H1 (cell line): ENCODE measurements around the gene TMIGD2. TPM values are rescaled to one million over a fixed set of nuclear protein-coding genes. Genes with fewer than 3 reads are reported as not detected.

Experiments used
- CTCF ChIA-PET: fragments of 300-600 bp; sonication (Branson Sonifier 250); formaldehyde crosslinking; loops from one replicate; lab custom pipeline; 2021; ENCODE audit not compliant: partially characterized antibody; lab: Charles Lee
- POLR2A ChIA-PET: fragments of 300-600 bp; sonication (Branson Sonifier 250); formaldehyde crosslinking; loops from one replicate; lab custom pipeline; 2021; ENCODE audit warnings: inconsistent platforms; ENCODE audit not compliant: partially characterized antibody; lab: Charles Lee
- DNase-seq, 2 experiments: peaks; one replicate each; pipeline versions ENCODE4 v3.0.0 to v3.0.0-alpha.2; 2010 to 2022; ENCODE audit warnings: low spot score in 2 of 2, low read depth in 1 of 2, mixed read lengths in 1 of 2
- FAIRE-seq: peaks from 2 replicates; lab custom pipeline; 2011; peaks lifted over from hg19 to GRCh38; lab: Jason Lieb, UNC
- H2AFZ ChIP-seq: 2 replicates; pipeline ENCODE4 v1.8.1; 2012; ENCODE audit warnings: low read length, inconsistent platforms
- H2AK5ac ChIP-seq: 2 replicates; pipeline ENCODE4 v1.6.1; 2013; ENCODE audit warnings: low read depth, low read length
- H2BK120ac ChIP-seq: replicated peaks from 2 replicates; pipeline ENCODE3; 2013; ENCODE audit warnings: low read depth, low read length, inconsistent platforms
- H2BK12ac ChIP-seq: 2 replicates; pipeline ENCODE4 v1.6.1; 2013; ENCODE audit warnings: low read depth, low read length
- H2BK15ac ChIP-seq: 2 replicates; pipeline ENCODE4 v1.6.1; 2013; ENCODE audit warnings: low read length
- H2BK20ac ChIP-seq: 2 replicates; pipeline ENCODE4 v1.6.1; 2013; ENCODE audit warnings: low read length
- H2BK5ac ChIP-seq: 2 replicates; pipeline ENCODE4 v1.6.1; 2013; ENCODE audit warnings: low read depth, low read length
- H3K14ac ChIP-seq: 2 replicates; pipeline ENCODE4 v1.6.1; 2013; ENCODE audit warnings: inconsistent platforms; ENCODE audit not compliant: insufficient read length
- H3K18ac ChIP-seq: 2 replicates; pipeline ENCODE4 v1.6.1; 2013; ENCODE audit warnings: low read length; ENCODE audit errors: extremely low read depth
- H3K23ac ChIP-seq: 2 replicates; pipeline ENCODE4 v1.6.1; 2013; ENCODE audit warnings: inconsistent platforms; ENCODE audit not compliant: insufficient read length
- H3K23me2 ChIP-seq: 2 replicates; pipeline ENCODE4 v1.6.1; 2013; ENCODE audit warnings: low read depth, low read length
- H3K27ac ChIP-seq: 2 replicates; pipeline ENCODE4 v1.6.1; 2011; ENCODE audit warnings: low read depth, low read length, inconsistent platforms
- H3K27me3 ChIP-seq, 4 experiments: replicated peaks in 1 of 4; 1 replicate in 1 of 4; 2 replicates in 3 of 4; pipeline versions ENCODE4 v1.6.1 to v1.8.1; 2011 to 2013; ENCODE audit warnings: low read length in 3 of 4, mild to moderate bottlenecking in 3 of 4, inconsistent platforms in 2 of 4, mixed read lengths in 2 of 4, moderate library complexity in 1 of 4; ENCODE audit not compliant: control insufficient read depth in 3 of 4, insufficient read depth in 3 of 4; ENCODE audit errors: extremely low read depth in 1 of 4
- H3K36me3 ChIP-seq, 4 experiments: 2 replicates each; pipeline versions ENCODE4 v1.6.1 to v1.8.1; 2011 to 2013; ENCODE audit warnings: mild to moderate bottlenecking in 4 of 4, low read length in 3 of 4, moderate library complexity in 2 of 4, control low read depth in 1 of 4, inconsistent platforms in 1 of 4; ENCODE audit not compliant: insufficient read depth in 4 of 4, control insufficient read depth in 2 of 4
- H3K4ac ChIP-seq: replicated peaks from 2 replicates; pipeline ENCODE3; 2013; ENCODE audit warnings: low read length, low read depth, mixed read lengths, inconsistent platforms; ENCODE audit not compliant: insufficient read length
- H3K4me1 ChIP-seq, 4 experiments: replicated peaks in 1 of 4; 1 replicate in 1 of 4; 2 replicates in 3 of 4; pipeline versions ENCODE4 v1.6.1 to v1.8.1; 2011 to 2013; ENCODE audit warnings: low read length in 3 of 4, inconsistent platforms in 2 of 4, mixed read lengths in 1 of 4; ENCODE audit not compliant: insufficient read depth in 4 of 4, control insufficient read depth in 3 of 4
- H3K4me2 ChIP-seq, 2 experiments: 2 replicates each; pipeline versions ENCODE4 v1.6.1 to v1.8.1; 2011 to 2013; ENCODE audit warnings: low read depth in 2 of 2, low read length in 2 of 2, control low read depth in 1 of 2, inconsistent platforms in 1 of 2, mild to moderate bottlenecking in 1 of 2; ENCODE audit not compliant: insufficient read depth in 1 of 2
- H3K4me3 ChIP-seq, 4 experiments: fragments of 200-600, 300-600 bp in 1 of 4; sonication (generic), shearing (Covaris generic), sonication (Bioruptor Twin) in 1 of 4; 2 replicates each; pipeline versions ENCODE4 v1.5.1 to v1.8.1; 2011 to 2016; ENCODE audit warnings: low read length in 4 of 4, low read depth in 3 of 4, control low read depth in 2 of 4, inconsistent platforms in 2 of 4, mild to moderate bottlenecking in 2 of 4, mixed read lengths in 1 of 4, moderate library complexity in 1 of 4; ENCODE audit not compliant: insufficient read depth in 2 of 4; ENCODE audit errors: extremely low read depth in 1 of 4
- H3K56ac ChIP-seq: replicated peaks from 2 replicates; pipeline ENCODE3; 2013; ENCODE audit warnings: low read depth, mild to moderate bottlenecking, mixed read lengths, low read length, inconsistent platforms; ENCODE audit not compliant: insufficient read length
- H3K79me1 ChIP-seq: 2 replicates; pipeline ENCODE4 v1.6.1; 2013; ENCODE audit warnings: low read depth, low read length, control low read depth
- H3K79me2 ChIP-seq, 2 experiments: 2 replicates each; pipeline versions ENCODE4 v1.6.1 to v1.8.1; 2012 to 2013; ENCODE audit warnings: low read length in 2 of 2, mild to moderate bottlenecking in 2 of 2, inconsistent platforms in 1 of 2; ENCODE audit not compliant: insufficient read depth in 2 of 2, control insufficient read depth in 1 of 2
- H3K9ac ChIP-seq, 4 experiments: replicated peaks in 1 of 4; 1 replicate in 1 of 4; 2 replicates in 3 of 4; pipeline versions ENCODE4 v1.6.1 to v1.8.1; 2011 to 2013; ENCODE audit warnings: low read depth in 3 of 4, low read length in 3 of 4, control low read depth in 2 of 4, mild to moderate bottlenecking in 2 of 4, moderate library complexity in 2 of 4, inconsistent platforms in 1 of 4; ENCODE audit errors: extremely low read depth in 1 of 4
- H3K9me3 ChIP-seq, 2 experiments: 2 replicates each; pipeline versions ENCODE4 v1.6.1 to v1.8.1; 2012 to 2013; ENCODE audit warnings: mild to moderate bottlenecking in 2 of 2, moderate library complexity in 2 of 2, control low read depth in 1 of 2, inconsistent platforms in 1 of 2, low read depth in 1 of 2, low read length in 1 of 2, mixed read lengths in 1 of 2; ENCODE audit not compliant: insufficient read depth in 2 of 2
- H4K20me1 ChIP-seq, 2 experiments: replicated peaks in 1 of 2; 2 replicates each; pipeline versions ENCODE3 to v1.8.1; 2011 to 2013; ENCODE audit warnings: inconsistent platforms in 2 of 2, low read length in 2 of 2, mild to moderate bottlenecking in 1 of 2; ENCODE audit not compliant: insufficient read depth in 2 of 2, control insufficient read depth in 1 of 2
- H4K5ac ChIP-seq: 2 replicates; pipeline ENCODE4 v1.6.1; 2013; ENCODE audit warnings: low read length, low read depth, mixed read lengths, inconsistent platforms; ENCODE audit not compliant: insufficient read length
- H4K8ac ChIP-seq: 2 replicates; pipeline ENCODE4 v1.8.0; 2013; ENCODE audit warnings: mild to moderate bottlenecking, moderate library complexity, low read length, inconsistent platforms; ENCODE audit not compliant: insufficient read depth; ENCODE audit errors: extremely low read depth
- H4K91ac ChIP-seq: replicated peaks from 2 replicates; pipeline ENCODE3; 2013; ENCODE audit warnings: low read length, mixed read lengths, inconsistent platforms; ENCODE audit not compliant: insufficient read length
- BACH1 ChIP-seq: IDR thresholded peaks from 2 replicates; pipeline ENCODE4 v1.6.1; 2012; ENCODE audit warnings: low read length, improper control_type of control experiment
- BCL11A ChIP-seq, 2 experiments: IDR thresholded peaks; one replicate each; pipeline ENCODE4 v1.6.1; 2011; ENCODE audit warnings: low read depth in 2 of 2, low read length in 2 of 2, mild to moderate bottlenecking in 2 of 2
- CHD2 ChIP-seq: IDR thresholded peaks from 2 replicates; pipeline ENCODE4 v1.6.1; 2012; ENCODE audit warnings: low read length, improper control_type of control experiment
- FOSL1 ChIP-seq: IDR thresholded peaks from 2 replicates; pipeline ENCODE4 v1.6.1; 2011; ENCODE audit warnings: mild to moderate bottlenecking, low read depth, low read length, moderate library complexity; ENCODE audit not compliant: insufficient read depth
- NANOG ChIP-seq: IDR thresholded peaks from 2 replicates; pipeline ENCODE4 v1.6.1; 2011; ENCODE audit warnings: low read length, low read depth, mild to moderate bottlenecking, inconsistent platforms; ENCODE audit not compliant: insufficient read depth, poor library complexity, severe bottlenecking
- POLR2A ChIP-seq, 2 experiments: IDR thresholded peaks; 1 replicate in 1 of 2; 2 replicates in 1 of 2; pipeline ENCODE4 v1.6.1; 2011; ENCODE audit warnings: low read depth in 2 of 2, low read length in 2 of 2, mild to moderate bottlenecking in 2 of 2; ENCODE audit errors: control extremely low read depth in 1 of 2
- RXRA ChIP-seq: IDR thresholded peaks from 2 replicates; pipeline ENCODE4 v1.6.1; 2011; ENCODE audit warnings: low read depth, mild to moderate bottlenecking, low read length, moderate library complexity; ENCODE audit not compliant: insufficient read depth
- SIX5 ChIP-seq: IDR thresholded peaks from 2 replicates; pipeline ENCODE4 v1.6.1; 2011; ENCODE audit warnings: mild to moderate bottlenecking, low read depth, low read length
- WGBS, 2 experiments: shearing (Covaris generic) in 1 of 2; methylation state at CpG; one replicate each; pipeline versions ENCODE4 v1.1.6 to v1.1.7; 2013 to 2015; ENCODE audit warnings: low lambda C conversion rate in 2 of 2, mixed read lengths in 2 of 2, inconsistent platforms in 1 of 2, low coverage in 1 of 2, missing lambda C conversion rate in 1 of 2; ENCODE audit not compliant: insufficient replicate concordance in 2 of 2, insufficient coverage in 1 of 2, insufficient read length in 1 of 2; ENCODE audit errors: extremely low coverage in 1 of 2, missing lambda C conversion rate in 1 of 2; 5-methylcytosine and 5-hydroxymethylcytosine counted together
- polyA plus RNA-seq, 7 experiments: library from polyadenylated mRNA; depleted of rRNA in 3 of 7; stranded (reverse) in 5 of 7; unstranded in 2 of 7; fragments of >200 nt in 5 of 7; fragments of 200-250 nt in 2 of 7; gene quantifications; 1 replicate in 5 of 7; 2 replicates in 1 of 7; 4 replicates in 1 of 7; pipeline versions ENCODE4 v1.2.1 to v1.2.3, GENCODE V29; 2011 to 2013; ENCODE audit warnings: missing spikeins in 2 of 7, mixed read lengths in 2 of 7
- total RNA-seq: library from RNA; stranded (reverse); fragmentation: NEBNext Ultra II Directional; extraction: Animal tissue kit (Norgen Biotek cat#: 25700); gene quantifications from 2 replicates; pipeline ENCODE4 v1.2.1, GENCODE V29; 2021
- TF ChIP-seq, protein P1 (sequence below): IDR thresholded peaks from 2 replicates; pipeline ENCODE4 v1.6.1; 2011; ENCODE audit warnings: low read length, improper control_type of control experiment

TMIGD2 gene
- total and polyA plus RNA-seq, 2 of the 8 experiments (the other 6 are each of a cell fraction or from before 2014, with no cell fraction given): 0.39 to 0.41 TPM

DNA sequence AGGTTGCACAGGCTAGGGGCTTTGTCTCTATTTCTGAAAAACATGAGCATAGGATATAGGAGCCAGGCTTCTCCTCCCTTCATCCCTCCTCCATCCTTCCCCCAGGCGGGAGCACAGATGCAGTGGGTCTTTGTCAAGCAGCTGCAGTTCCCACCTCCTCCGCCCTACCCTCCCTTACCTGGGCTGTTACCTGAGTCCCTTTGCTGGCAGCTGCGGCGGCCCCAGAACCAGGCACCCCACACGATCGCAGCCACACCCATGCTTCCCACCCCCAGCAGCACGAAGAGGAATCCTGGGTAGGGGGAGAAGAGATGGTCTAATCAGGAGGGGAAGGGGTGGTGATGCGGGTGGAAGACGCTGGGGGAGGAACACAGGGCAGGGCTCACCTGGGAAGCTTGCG is 7.8 kb downstream of the TMIGD2 start:
- Histone ChIP-seq H2BK15ac (no peak overlapping the region), H4K91ac (no peak overlapping the region), H3K27me3 (no peaks in the 10 kb centered on the region; a peak in 1 of 7 replicates), H3K9ac (no peak overlapping the region), H4K8ac (0 out of 2 replicates have a peak overlapping the region, but pooled peaks have one; percentile 39), H2AFZ (no peak overlapping the region), H3K27ac (no peak overlapping the region), H3K23ac (no peak overlapping the region), H3K23me2 (no peaks in the 10 kb centered on the region), H3K14ac (no peak overlapping the region), H3K18ac (no peak overlapping the region), H3K36me3 (no peaks in the 10 kb centered on the region), H3K4me2 (no peak overlapping the region; a peak in 1 of 4 replicates), H4K20me1 (no peaks in the 10 kb centered on the region), H2BK5ac (no peak overlapping the region), H3K79me1 (no peaks in the 10 kb centered on the region), H3K4me1 (peaks cover 0 to 10% (median 1%) of the 10 kb centered on the region in 4 experiments; a peak in 5 of 7 replicates), H3K9me3 (no peaks in the 10 kb centered on the region), H2BK20ac (no peak overlapping the region), H3K79me2 (no peaks in the 10 kb centered on the region), H2AK5ac (no peak overlapping the region), H3K56ac (no peak overlapping the region), H2BK120ac (no peak overlapping the region), H2BK12ac (0 out of 2 replicates have a peak overlapping the region, but pooled peaks have one; percentile 17), H4K5ac (no peak overlapping the region), H3K4ac (no peak overlapping the region), H3K4me3 (no peak overlapping the region)
- DNase-seq (no peak), FAIRE-seq (no peak)
- 66% methylated on average over 10 of the region's 10 CpGs; no CpG with 5 or more reads in 1 of the 2 experiments for WGBS, 2 experiments
- ChIA-PET CTCF (interaction anchor here (0.7 to 1.7 kb wide), 4 partner anchors 8 to 37 kb away, joined by 3 to 11 read pairs (median 3); partner anchors contain the start of gene TMIGD2), POLR2A (interaction anchor here (1.4 to 1.6 kb wide), 4 partner anchors 10 to 22 kb away, joined by 3 to 8 read pairs (median 4); partner anchors contain the start of gene FSD1)
- no peak for TF ChIP-seq BACH1
- TF ChIP-seq POLR2A (IDR thresholded peaks at IDR 0.05; ENCODE audit: control extremely low read depth in 1 of 2, low read depth in 2 of 2, low read length in 2 of 2): no peak
- TF ChIP-seq BCL11A (IDR thresholded peaks at IDR 0.05; ENCODE audit: low read depth in 2 of 2, low read length in 2 of 2): no peak
- TF ChIP-seq NANOG: no peak
- no peak for TF ChIP-seq SIX5
- no peak for TF ChIP-seq FOSL1
- TF ChIP-seq, protein P1, sequence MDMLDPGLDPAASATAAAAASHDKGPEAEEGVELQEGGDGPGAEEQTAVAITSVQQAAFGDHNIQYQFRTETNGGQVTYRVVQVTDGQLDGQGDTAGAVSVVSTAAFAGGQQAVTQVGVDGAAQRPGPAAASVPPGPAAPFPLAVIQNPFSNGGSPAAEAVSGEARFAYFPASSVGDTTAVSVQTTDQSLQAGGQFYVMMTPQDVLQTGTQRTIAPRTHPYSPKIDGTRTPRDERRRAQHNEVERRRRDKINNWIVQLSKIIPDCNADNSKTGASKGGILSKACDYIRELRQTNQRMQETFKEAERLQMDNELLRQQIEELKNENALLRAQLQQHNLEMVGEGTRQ: no peak
- no peak for TF ChIP-seq RXRA
- TF ChIP-seq CHD2: no peak
